GM23338 (cell line): Measurements from ENCODE around the gene UBE2G2.

Source experiments
- CREB1 ChIP-seq: fragments of 250-450 bp; sonication (Bioruptor Pico); IDR thresholded peaks from 2 replicates; pipeline ENCODE4 v1.5.0; 2020; ENCODE audit warnings: low read depth, mild to moderate bottlenecking, moderate library complexity
- CTCF ChIP-seq, 2 experiments: fragments of 200-600 bp in 1 of 2; sonication (generic) in 1 of 2; conservative IDR thresholded peaks; 2 replicates each; pipeline versions ENCODE4 v1.5.1 to v1.6.1; 2016 to 2017; ENCODE audit warnings: antibody characterized with exemption in 2 of 2, low read depth in 2 of 2, mild to moderate bottlenecking in 2 of 2, moderate library complexity in 1 of 2
- EZH2 ChIP-seq: fragments of 200-600 bp; sonication (generic); IDR thresholded peaks from one replicate; pipeline ENCODE4 v1.8.0; 2017; ENCODE audit warnings: antibody characterized with exemption, mild to moderate bottlenecking, low read depth; ENCODE audit not compliant: unreplicated experiment
- EZH2phosphoT487 ChIP-seq: fragments of 200-600 bp; sonication (generic); IDR thresholded peaks from one replicate; pipeline ENCODE4 v1.8.1; 2018; ENCODE audit warnings: antibody characterized with exemption; ENCODE audit not compliant: unreplicated experiment
- JUNB ChIP-seq: IDR thresholded peaks from one replicate; pipeline ENCODE4 v1.6.1; 2016; ENCODE audit warnings: antibody characterized with exemption; ENCODE audit not compliant: unreplicated experiment
- NANOG ChIP-seq: IDR thresholded peaks from 2 replicates; pipeline ENCODE4 v1.6.1; 2016; ENCODE audit warnings: antibody characterized with exemption, borderline replicate concordance
- POLR2AphosphoS5 ChIP-seq: IDR thresholded peaks from 2 replicates; pipeline ENCODE4 v1.6.1; 2016; ENCODE audit warnings: antibody characterized with exemption, low read depth
- REST ChIP-seq: IDR thresholded peaks from one replicate; pipeline ENCODE4 v1.6.1; 2018; ENCODE audit warnings: antibody characterized with exemption; ENCODE audit not compliant: unreplicated experiment
- STAT1 ChIP-seq: IDR thresholded peaks from one replicate; pipeline ENCODE4 v1.6.1; 2016; ENCODE audit warnings: antibody characterized with exemption; ENCODE audit not compliant: unreplicated experiment
- ZNF114 ChIP-seq: fragments of 250-450 bp; sonication (Bioruptor Pico); IDR thresholded peaks from 2 replicates; pipeline ENCODE4 v1.5.0; 2020; ENCODE audit warnings: mild to moderate bottlenecking, moderate library complexity
- ZNF331 ChIP-seq: fragments of 250-450 bp; sonication (Bioruptor Pico); IDR thresholded peaks from 2 replicates; pipeline ENCODE4 v1.5.0; 2020; ENCODE audit warnings: low read depth, mild to moderate bottlenecking, moderate library complexity
- ZNF462 ChIP-seq: fragments of 250-450 bp; sonication (Bioruptor Pico); IDR thresholded peaks from 2 replicates; pipeline ENCODE4 v1.5.0; 2020; ENCODE audit warnings: mild to moderate bottlenecking, moderate library complexity
- TF ChIP-seq, protein P1 (sequence below): IDR thresholded peaks from 2 replicates; pipeline ENCODE4 v1.6.1; 2016; ENCODE audit warnings: antibody characterized with exemption

DNA sequence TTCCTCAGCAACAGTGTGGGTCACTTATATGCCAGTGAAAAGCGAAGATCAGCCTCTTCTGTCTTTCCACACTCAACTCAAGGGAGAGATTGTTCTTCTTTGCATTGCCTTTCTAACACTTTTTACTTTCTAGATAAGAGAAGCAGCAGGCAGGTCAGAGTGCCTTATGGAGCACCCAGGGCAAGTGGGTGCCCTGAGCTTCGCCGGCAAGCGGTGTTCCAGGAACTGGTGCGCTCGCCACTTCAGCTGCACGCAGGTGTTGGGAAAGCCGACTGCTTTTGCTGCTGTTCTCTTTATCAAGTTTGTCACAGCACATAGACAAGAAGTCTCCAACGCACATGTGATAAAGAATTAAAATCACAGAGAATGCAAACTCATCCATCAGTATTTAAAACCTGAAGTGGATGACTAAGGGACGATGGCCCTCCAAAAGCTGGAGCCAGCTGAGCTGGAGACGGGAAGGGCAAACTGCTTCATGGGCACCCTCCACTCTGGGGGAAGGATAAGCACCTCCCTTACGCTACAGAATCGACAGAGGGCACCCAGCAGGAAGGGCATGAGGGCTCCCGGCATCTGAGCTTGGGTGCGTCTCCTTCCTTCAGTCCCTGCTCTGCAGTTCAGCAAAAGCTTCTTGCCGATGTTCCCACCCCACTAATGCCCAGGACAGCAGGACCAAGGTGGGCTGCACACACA, 20.7 kb downstream of the UBE2G2 start:
- TF ChIP-seq REST (no peak), CTCF (conservative IDR thresholded peaks at IDR 0.05; ENCODE audit: low read depth in 2 of 2) (no peak), EZH2 (no peak), POLR2AphosphoS5 (no peak), CREB1 (CRISPR knock-in tag) (no peak), EZH2phosphoT487 (no peak), ZNF114 (CRISPR knock-in tag) (no peak), ZNF462 (CRISPR knock-in tag) (no peak), ZNF331 (no peak), NANOG (no peak), JUNB (no peak), STAT1 (no peak)
- TF ChIP-seq, protein P1, sequence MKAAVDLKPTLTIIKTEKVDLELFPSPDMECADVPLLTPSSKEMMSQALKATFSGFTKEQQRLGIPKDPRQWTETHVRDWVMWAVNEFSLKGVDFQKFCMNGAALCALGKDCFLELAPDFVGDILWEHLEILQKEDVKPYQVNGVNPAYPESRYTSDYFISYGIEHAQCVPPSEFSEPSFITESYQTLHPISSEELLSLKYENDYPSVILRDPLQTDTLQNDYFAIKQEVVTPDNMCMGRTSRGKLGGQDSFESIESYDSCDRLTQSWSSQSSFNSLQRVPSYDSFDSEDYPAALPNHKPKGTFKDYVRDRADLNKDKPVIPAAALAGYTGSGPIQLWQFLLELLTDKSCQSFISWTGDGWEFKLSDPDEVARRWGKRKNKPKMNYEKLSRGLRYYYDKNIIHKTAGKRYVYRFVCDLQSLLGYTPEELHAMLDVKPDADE = no peak
